GM21423 (cell line): ENCODE data around the gene MIB2.
"Not testable (repeated sequence)": the region's sequence is repeated elsewhere in the genome, so short reads cannot be mapped to it uniquely, and the experiment has no call there.

Experiments used
- ATAC-seq: cut with Tn5 transposase; IDR thresholded peaks from one replicate; pipeline ENCODE4 v1.9.1; 2021; ENCODE audit warnings: mild to moderate bottlenecking, moderate library complexity; ENCODE audit not compliant: unreplicated experiment

Gene MIB2

GRCh38 chr1:1646326-1646725, 31.0 kb downstream of the MIB2 start:
- not testable (repeated sequence) for ATAC-seq

DNA sequence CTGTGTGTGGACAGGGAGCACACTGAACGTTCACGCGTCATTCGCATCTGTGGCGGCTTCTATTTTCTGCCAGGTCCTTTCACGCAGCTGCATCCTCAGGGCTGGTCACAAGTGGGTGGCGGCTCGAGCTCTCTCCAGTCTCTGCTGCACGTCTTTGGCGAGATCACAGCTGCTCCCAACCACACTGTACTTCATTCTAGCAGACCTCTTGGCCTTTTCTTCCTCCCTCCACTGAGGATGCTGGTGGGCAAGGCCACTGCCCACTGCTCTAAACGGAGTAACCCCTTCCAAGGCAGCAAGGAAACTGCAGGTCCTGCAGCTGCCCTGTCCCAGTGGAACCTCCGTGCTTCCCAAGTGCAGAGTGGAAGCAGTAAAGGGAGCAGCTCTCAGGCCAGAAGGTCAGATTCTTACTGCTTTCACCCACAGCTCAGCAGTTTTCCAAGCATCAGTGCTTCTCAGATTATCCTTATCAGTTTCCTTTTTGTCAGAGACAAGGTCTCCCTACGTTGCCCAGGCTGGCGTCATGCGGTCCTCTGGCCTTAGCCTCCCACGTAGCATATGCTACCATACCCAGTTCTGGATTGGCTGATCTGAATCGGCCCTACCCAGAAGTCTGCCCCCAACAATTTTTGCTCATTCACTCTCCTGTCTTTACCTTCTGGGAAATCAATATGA, 32.4 kb downstream of the MIB2 start:
- not testable (repeated sequence) for ATAC-seq

GRCh38 chr1:1648265-1648664, 33.0 kb downstream of the MIB2 start:
- ATAC-seq, result not testable (repeated sequence)

- peak; percentile 78 for ATAC-seq
Measured at GRCh38 chr1:1658583-1659549, 43.6 kb downstream of the MIB2 start, which contains the start of gene CDK11B. Gene CDK11B (minus strand): TSS chr1:1659004. CDS start chr1:1657485, 1,519 bp downstream.

- ATAC-seq, result not testable (repeated sequence)
Measured at GRCh38 chr1:1662392-1662791, 47.1 kb downstream of the MIB2 start.

- not testable (repeated sequence) for ATAC-seq
Measured at GRCh38 chr1:1662830-1663560, 47.7 kb downstream of the MIB2 start.

DNA sequence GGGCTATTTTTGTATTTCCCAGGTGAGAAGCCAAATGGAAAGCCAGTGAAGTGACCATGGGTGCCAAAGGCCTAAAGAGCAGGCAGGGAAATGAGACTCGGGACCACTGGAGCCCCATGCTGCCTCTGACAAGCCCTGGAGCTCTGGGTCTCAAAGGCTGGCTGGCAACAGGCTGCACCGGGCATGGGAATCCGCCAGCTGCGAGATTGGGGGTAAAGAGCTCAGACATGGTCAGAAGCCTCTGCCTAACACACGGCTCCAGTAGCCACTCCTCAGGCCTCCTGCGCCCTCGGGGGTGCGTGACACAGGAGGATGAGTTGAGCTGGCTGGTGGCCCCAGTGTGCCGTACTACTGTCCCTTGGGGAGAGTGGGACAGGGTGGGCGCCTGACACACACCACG, 49.0 kb downstream of the MIB2 start:
- not testable (repeated sequence) for ATAC-seq

- ATAC-seq, result no peak
Measured at GRCh38 chr1:1664941-1665814, 49.9 kb downstream of the MIB2 start.

DNA sequence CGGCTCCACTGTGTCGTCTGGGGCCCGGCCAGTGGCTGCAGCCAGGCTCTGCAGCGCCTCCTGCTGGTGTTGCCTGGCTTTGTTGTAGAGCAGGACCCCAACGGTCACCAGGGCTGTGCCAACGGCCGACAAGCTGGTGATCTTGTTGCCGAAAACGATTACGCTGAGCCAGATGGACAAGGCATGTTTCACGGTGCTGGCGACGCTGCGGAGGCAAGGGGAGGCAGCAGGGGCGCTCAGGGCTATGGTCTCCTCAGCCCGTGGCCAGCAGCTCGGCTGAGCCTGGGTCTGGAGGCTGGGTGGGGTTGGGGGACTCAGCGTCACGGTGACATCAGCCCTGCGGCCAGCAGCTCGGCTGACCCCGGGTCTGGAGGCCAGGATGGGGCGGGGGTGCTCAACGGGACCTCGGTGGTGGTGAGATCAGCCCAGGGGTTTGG, 50.5 kb downstream of the MIB2 start:
- ATAC-seq, result no peak

DNA sequence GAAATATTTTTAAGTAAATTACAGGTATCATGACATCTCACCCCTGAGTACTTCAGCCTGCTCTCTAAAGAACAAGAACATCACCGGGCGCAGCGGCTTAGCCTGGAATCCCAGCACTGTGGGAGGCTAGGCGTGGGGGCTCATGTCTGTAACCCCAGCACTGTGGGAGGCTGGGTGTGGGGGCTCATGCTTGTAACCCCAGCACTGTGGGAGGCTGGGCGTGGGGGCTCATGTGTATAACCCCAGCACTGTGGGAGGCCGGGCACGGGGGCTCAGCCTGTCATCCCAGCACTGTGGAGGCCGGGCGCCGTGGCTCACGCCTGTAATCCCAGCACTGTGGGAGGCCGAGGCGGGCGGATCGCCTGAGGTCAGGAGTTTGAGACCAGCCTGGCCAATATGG, 51.2 kb downstream of the MIB2 start:
- ATAC-seq, result no peak

DNA sequence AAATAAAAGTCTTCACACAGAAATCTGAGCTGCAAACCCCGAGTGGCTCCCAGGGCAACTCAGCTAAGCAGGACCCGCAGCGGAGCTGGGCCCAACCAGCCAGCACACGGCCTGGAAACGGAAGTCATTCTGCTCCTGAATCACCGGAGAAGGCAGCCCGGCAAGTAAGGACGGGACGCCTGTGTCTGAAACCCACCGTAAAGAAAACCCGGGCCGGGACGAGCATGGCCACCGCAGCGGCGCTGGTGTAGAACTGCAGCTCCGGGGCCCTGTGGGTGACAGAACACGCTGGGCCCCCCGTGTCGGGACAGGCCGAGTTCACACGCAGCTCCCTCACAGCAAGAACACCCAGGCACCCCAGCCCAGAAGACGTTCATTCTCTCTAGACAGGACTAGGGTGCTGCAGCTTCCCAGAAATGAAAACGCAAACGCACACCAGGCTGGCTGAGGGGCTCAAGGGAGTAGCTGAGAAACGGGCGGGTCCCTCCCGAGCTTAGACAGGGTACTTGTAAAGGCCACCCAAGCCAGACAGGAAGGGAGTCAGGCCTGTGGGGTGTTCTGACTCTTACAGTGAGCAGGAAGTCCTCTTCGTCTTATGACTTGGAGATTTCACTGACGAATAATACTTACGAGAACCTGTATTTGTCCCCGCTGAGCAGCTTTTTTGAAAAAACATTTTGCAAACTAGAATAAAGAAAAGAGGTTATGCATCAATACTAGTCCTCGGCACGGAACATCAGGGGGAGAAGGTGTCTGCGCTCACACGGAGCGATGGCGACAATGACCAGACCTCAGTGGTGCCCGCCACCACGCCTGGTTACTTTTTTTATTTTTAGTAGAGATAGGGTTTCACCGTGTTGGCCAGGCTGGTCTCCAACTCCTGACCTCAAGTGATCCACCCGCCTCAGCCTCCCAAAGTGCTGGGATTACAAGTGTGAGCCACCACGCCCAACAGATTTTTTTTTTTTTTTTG, 54.5 kb downstream of the MIB2 start:
- ATAC-seq, result no peak

DNA sequence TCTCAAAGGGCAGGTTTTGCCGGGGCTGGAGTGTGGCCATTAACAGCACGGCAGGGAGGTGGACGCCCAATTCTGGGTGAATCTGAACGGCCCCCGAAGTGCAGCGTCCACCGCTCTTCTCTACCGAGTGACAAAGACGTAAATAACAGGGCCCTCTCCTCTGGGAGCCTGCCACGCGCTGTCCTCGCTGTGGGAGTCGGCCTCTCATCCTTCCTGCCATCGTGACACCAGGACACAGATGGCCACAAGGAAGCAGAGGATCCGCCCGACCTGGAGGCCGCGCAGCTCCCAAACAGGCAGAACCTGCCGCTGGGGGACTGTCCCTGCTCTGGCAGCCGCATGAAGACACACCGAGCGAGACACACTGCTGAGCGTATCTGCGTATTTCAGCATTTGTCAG, 55.6 kb downstream of the MIB2 start:
- ATAC-seq, result no peak

GRCh38 chr1:1671365-1672119, 56.2 kb downstream of the MIB2 start:
- ATAC-seq, result no peak

- no peak for ATAC-seq
Measured at GRCh38 chr1:1672181-1672965, 57.1 kb downstream of the MIB2 start.

- ATAC-seq, result not testable (repeated sequence)
Measured at GRCh38 chr1:1674806-1675205, 59.5 kb downstream of the MIB2 start.

DNA sequence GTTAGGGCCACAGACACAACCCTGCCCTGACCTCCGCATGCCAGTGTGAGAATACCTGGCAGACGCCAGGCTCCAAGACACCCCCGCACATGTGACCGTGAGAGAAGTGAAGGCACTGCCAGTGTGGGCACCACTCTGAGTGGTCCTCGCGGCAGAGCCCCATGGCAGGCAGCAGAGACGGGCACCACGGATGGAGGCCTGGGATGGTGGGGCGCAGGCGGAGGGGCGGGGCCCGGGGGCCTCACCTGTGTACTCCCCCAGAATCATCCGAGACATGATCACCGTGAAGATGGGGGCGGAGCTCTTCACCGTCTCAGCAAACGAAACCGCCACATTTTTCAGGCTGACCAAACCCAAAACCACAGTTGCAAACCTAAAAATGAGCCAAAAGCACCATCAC, 59.9 kb downstream of the MIB2 start:
- ATAC-seq, result not testable (repeated sequence)

- ATAC-seq, result not testable (repeated sequence)
Measured at GRCh38 chr1:1676087-1676486, 60.8 kb downstream of the MIB2 start.
